K562 (cell line): ENCODE data around the gene B4GALNT3. TPM values are rescaled to one million over a fixed set of nuclear protein-coding genes. Genes with fewer than 3 reads are reported as not detected.

Experiments used
- CREB1 ChIP-seq, 2 experiments: sonication (generic) in 1 of 2; formaldehyde crosslinking in 1 of 2; IDR thresholded peaks; 2 replicates each; pipeline versions ENCODE4 v1.6.1 to v1.8.0; 2012 to 2022; ENCODE audit warnings: inconsistent platforms in 1 of 2, mild to moderate bottlenecking in 1 of 2, missing genetic modification reagents in 1 of 2, moderate library complexity in 1 of 2
- KDM1A ChIP-seq, 2 experiments: fragments of 450-650 bp; IDR thresholded peaks; 2 replicates each; pipeline ENCODE4 v1.6.1; 2016; ENCODE audit warnings: mild to moderate bottlenecking in 2 of 2
- MAX ChIP-seq: sonication (generic); formaldehyde crosslinking; IDR thresholded peaks from 2 replicates; pipeline ENCODE4 v1.9.0; 2022; ENCODE audit warnings: mild to moderate bottlenecking, missing genetic modification reagents
- MAZ ChIP-seq, 2 experiments: fragments of 450-650 bp in 1 of 2; sonication (generic) in 1 of 2; formaldehyde crosslinking; IDR thresholded peaks in 1 of 2; conservative IDR thresholded peaks in 1 of 2; 2 replicates each; pipeline versions ENCODE4 v1.4.0 to v1.5.0; 2020; ENCODE audit warnings: mild to moderate bottlenecking in 1 of 2, missing genetic modification reagents in 1 of 2
- MNT ChIP-seq, 2 experiments: fragments of 450-650 bp; conservative IDR thresholded peaks; 2 replicates each; pipeline ENCODE4 v1.6.1; 2017; ENCODE audit warnings: mild to moderate bottlenecking in 2 of 2, moderate library complexity in 2 of 2
- MTA3 ChIP-seq: fragments of 450-650 bp; formaldehyde crosslinking; IDR thresholded peaks from 2 replicates; pipeline ENCODE4 v1.6.1; 2017; ENCODE audit warnings: mild to moderate bottlenecking, borderline replicate concordance
- PHF20 ChIP-seq: fragments of 450-650 bp; IDR thresholded peaks from 2 replicates; pipeline ENCODE4 v1.6.1; 2018; ENCODE audit not compliant: partially characterized antibody
- POLR2G ChIP-seq: fragments of 200-400 bp; formaldehyde crosslinking; IDR thresholded peaks from 2 replicates; pipeline ENCODE4 v1.6.1; 2017; ENCODE audit warnings: low read depth, mild to moderate bottlenecking, antibody characterized with exemption, low read length, moderate library complexity
- SMC3 ChIP-seq: conservative IDR thresholded peaks from 2 replicates; pipeline ENCODE4 v1.6.1; 2011; ENCODE audit warnings: low read depth, low read length, improper control_type of control experiment; ENCODE audit not compliant: insufficient read depth
- STAG1 ChIP-seq: sonication (generic); formaldehyde crosslinking; IDR thresholded peaks from 2 replicates; pipeline ENCODE4 v1.5.0; 2020; ENCODE audit warnings: missing genetic modification reagents, borderline replicate concordance
- VEZF1 ChIP-seq: fragments of 200-800 bp; sonication (Bioruptor generic); IDR thresholded peaks from 2 replicates; pipeline ENCODE4 v1.6.1; 2017; ENCODE audit warnings: missing genetic modification characterization, missing compliant biosample characterization
- ZBTB49 ChIP-seq: sonication (generic); formaldehyde crosslinking; IDR thresholded peaks from 2 replicates; pipeline ENCODE4 v1.8.0; 2022; ENCODE audit warnings: missing genetic modification reagents, mild to moderate bottlenecking, borderline replicate concordance
- ZBTB7A ChIP-seq: IDR thresholded peaks from 2 replicates; pipeline ENCODE4 v1.6.1; 2011; ENCODE audit warnings: low read depth, mild to moderate bottlenecking, low read length, moderate library complexity, borderline replicate concordance; ENCODE audit not compliant: control insufficient read depth
- ZNF217 ChIP-seq: sonication (generic); formaldehyde crosslinking; IDR thresholded peaks from 2 replicates; pipeline ENCODE4 v1.8.0; 2022; ENCODE audit warnings: mild to moderate bottlenecking, missing genetic modification reagents
- polyA plus RNA-seq, 8 experiments: library from polyadenylated mRNA; depleted of rRNA in 4 of 8; stranded (reverse) in 5 of 8; unstranded in 3 of 8; fragments of >200 nt; fragmentation: Nextera tagmentation in 2 of 8; fragmentation: Illumina TruSeq in 1 of 8; extraction: Ambion mirVana in 2 of 8; extraction: Trizol in 1 of 8; gene quantifications; 2 replicates each; pipeline versions ENCODE4 v1.2.1 to v1.2.3, GENCODE V29; 2011 to 2014; ENCODE audit warnings: inconsistent platforms in 1 of 8, missing spikeins in 1 of 8
- total RNA-seq, 7 experiments: library from RNA; depleted of rRNA in 6 of 7; stranded (reverse); fragments of >200 nt in 6 of 7; fragmentation: Illumina TruSeq in 2 of 7; extraction: Trizol in 2 of 7; gene quantifications; 2 replicates each; pipeline versions ENCODE4 v1.2.1 to v1.2.3, GENCODE V29; 2011 to 2021; ENCODE audit warnings: low replicate concordance in 1 of 7
- TF ChIP-seq, protein P1 (sequence below), 2 experiments: fragments of 250-450 bp in 1 of 2; fragments of 450-650 bp in 1 of 2; sonication (Bioruptor Pico) in 1 of 2; IDR thresholded peaks; 2 replicates each; pipeline versions ENCODE4 v1.6.1 to v1.8.0; 2016 to 2021; ENCODE audit warnings: mild to moderate bottlenecking in 2 of 2, moderate library complexity in 2 of 2, missing compliant biosample characterization in 1 of 2, missing genetic modification characterization in 1 of 2
- TF ChIP-seq, protein P2 (sequence below): fragments of 450-650 bp; formaldehyde crosslinking; IDR thresholded peaks from 2 replicates; pipeline ENCODE4 v1.4.0; 2022; ENCODE audit warnings: missing genetic modification characterization

The B4GALNT3 gene
- total and polyA plus RNA-seq, 9 of the 15 experiments (the other 6 are each of a cell fraction or from before 2014, with no cell fraction given): 0.04 to 0.36 (median 0.10) TPM; not detected in 6

DNA sequence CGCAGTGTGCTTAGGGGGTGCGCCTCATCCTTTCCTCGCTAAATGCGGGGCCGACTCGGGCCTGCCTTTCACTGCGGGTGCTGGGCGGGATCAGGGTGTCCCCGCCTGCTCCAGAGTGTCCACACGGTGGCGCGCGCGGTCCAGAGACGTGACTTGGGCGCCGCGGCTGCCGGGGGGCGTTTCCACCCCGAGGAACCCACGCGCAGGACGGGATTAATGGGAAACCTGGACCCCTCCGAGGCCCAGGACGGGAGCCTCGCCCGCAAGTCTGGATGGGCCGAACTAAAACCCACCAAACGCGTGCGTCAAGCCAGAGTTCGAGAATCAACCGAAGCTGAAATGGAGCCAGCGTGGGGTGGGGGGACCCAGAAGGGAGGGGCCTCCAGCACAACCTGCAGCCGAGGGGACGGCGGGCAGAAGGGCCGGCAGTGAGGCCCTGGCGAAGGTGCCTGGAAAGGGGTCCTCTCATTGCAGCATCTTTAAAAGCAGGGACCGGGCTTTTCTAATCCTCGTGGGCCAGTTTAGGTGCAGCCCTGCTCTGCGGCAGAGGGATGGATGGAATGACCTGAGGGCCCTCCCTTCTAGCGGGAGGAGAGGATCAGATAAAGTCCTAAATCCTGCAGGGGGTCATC is 110.2 kb downstream of the B4GALNT3 start (continued):
- TF ChIP-seq MAZ (CRISPR knock-in tag; conservative IDR thresholded peaks at IDR 0.05 in 1 of 2, IDR thresholded peaks at IDR 0.05 in 1 of 2) (peak; percentile 53 to 74), VEZF1 (CRISPR knock-in tag) (peak; percentile 72), CREB1 (IDR thresholded peaks at IDR 0.05) (no peak), CREB1 (CRISPR knock-in tag; IDR thresholded peaks at IDR 0.05) (peak; percentile 48; the same call in 1 of the 2 replicates), MNT (conservative IDR thresholded peaks at IDR 0.05) (peak; percentile 39 to 73; a peak in 3 of 4 replicates), ZBTB49 (CRISPR knock-in tag) (no peak), POLR2G (peak; percentile 33; the same call in 1 of the 2 replicates), MAX (CRISPR knock-in tag) (peak; percentile 42; the same call in 1 of the 2 replicates), KDM1A (IDR thresholded peaks at IDR 0.05) (0 out of 4 replicates have a peak, but pooled peaks of 1 of the 2 experiments have one; percentile 31), SMC3 (peak; percentile 75), MTA3 (0 out of 2 replicates have a peak, but pooled peaks have one; percentile 38), ZNF217 (CRISPR knock-in tag) (no peak), PHF20 (peak; percentile 25), STAG1 (peak; percentile 96), ZBTB7A (peak; percentile 55; the same call in 1 of the 2 replicates)
- TF ChIP-seq, protein P1, sequence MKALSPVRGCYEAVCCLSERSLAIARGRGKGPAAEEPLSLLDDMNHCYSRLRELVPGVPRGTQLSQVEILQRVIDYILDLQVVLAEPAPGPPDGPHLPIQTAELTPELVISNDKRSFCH (CRISPR knock-in tag; IDR thresholded peaks at IDR 0.05): no peak
- TF ChIP-seq, protein P1 (tag; IDR thresholded peaks at IDR 0.05): peak; percentile 24; the same call in 1 of the 2 replicates
- TF ChIP-seq, protein P2, sequence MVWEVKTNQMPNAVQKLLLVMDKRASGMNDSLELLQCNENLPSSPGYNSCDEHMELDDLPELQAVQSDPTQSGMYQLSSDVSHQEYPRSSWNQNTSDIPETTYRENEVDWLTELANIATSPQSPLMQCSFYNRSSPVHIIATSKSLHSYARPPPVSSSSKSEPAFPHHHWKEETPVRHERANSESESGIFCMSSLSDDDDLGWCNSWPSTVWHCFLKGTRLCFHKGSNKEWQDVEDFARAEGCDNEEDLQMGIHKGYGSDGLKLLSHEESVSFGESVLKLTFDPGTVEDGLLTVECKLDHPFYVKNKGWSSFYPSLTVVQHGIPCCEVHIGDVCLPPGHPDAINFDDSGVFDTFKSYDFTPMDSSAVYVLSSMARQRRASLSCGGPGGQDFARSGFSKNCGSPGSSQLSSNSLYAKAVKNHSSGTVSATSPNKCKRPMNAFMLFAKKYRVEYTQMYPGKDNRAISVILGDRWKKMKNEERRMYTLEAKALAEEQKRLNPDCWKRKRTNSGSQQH (CRISPR knock-in tag): no peak
